Ecto neural progenitor cell (in vitro differentiated cells): ENCODE measurements around the gene CD63.

Experiments used
- DNase-seq: peaks from one replicate; pipeline ENCODE4 v3.0.0-alpha.2; 2018; ENCODE audit warnings: low spot score

The CD63 gene

DNA sequence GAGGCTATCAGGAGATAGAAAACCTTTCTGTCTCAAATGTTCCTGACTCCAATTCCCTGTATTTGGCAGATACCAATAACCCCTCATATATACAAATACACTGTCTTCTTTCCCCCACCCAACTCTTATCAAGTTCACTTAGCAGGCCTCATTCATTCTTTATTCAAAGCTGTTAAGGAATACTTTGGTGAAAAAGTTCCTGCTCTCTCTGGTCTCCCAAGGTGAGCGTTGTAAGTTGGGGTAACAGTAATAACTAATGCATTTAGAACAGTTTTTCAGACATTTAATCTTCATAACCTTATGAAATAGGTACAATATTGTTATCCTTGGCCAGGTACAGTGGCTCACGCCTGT lies 10.2 kb upstream of the CD63 start:
- DNase-seq: no peak

DNA sequence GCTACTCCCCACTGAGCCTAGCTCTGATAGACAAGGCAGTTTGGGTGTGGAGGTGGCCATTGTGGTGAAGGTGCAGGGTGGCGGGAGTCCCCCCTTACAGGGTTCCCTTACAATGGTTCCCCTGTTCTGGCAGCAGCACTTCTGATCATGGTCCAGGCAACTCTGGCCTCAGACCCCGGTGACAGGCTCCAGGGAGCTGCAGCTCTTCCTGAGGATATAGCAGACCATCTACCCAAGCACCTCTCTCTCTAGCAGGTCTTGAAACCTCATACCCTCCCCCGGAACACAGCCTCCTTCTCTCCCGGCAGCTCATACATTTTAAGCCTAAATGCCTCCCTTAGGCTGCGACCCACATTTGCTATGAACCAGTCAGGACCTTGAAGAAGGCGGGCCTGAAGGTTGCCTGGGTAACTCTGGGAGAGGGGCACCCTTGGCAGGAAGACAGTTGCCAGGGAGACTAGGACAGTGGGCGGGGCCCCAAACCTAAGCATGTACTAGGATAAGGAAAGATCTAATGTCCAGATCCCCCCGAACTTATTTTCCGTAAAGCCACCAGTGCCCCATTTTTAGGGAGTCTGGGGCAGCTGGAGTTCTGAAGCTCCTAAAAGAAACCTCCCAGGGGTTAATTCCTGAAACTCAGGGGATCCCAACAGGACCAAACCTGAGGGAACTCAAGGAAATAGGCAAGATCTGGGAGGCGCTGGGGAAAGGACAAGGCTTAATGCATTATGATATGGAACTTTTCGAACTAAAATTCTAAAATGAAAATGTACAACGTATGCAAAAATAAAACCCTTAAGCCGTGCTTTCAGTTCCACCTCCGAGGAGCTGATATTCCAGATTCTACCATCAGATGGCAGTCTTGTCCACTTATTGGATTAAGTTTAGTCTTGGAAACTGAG lies 9.6 kb upstream of the CD63 start:
- peak; percentile 94 for DNase-seq

DNA sequence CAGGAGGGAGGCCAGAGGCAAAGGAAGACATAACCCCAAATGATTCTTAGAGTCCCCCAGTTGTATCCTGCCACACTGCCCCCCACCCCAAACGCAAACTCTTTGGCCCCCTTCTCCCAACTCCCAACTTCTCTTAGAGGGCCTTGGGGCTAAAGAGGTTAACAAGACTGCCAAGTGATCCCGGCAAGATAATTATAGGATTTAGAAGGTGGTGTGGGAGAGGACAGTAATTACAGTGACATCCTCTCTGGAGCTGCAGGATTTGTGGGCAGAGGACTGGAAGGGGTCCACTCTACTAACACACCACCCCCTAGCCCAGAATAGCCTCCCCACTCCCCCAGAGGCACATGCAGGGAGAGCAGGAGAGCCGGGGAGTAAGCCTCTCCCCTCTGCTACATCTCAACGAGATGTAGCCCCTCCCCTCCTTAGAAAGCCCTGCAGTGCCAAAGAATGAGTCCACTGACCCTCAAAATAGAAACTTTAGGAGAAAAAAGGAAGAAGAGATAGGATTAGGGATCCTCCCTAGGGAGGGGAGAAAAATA lies 8.8 kb upstream of the CD63 start:
- DNase-seq: no peak

DNA sequence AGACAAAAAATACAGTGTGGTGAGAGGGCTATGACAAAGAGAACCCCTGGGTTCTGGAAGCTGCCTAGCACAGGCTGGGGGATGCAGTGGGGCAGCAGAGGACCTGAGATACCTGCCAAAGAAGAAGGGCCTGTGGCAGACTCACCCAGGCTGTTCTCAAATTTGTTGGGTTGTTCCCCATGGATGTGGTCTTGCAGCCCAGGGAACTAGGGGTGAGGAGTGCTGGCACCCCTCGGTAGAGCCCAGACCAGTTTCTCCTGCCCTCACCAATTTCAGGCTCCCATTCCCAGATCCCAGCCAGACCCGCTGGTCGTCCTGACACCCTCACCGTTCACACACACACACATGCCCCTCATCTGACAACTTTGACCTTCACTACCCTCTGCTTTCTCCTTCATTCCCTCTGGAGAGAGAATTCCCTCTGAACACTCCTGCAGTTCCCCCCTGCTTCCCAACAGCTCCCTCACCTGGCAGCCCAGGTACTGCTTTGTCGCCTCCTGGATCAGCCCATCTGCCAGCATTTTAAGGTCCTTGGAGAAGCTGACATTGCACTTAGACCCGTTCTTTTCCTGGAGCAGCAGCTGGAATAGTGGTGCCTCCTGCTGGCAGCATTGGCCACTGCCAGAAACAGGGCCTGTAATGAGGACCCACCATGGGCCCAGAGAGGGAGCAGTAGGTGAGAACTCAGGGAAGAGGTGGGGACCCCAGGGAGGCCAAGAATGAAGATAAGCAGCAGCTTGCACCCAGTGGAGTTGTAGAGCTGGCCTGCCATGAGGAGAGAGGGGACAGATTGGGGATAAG lies 8.2 kb upstream of the CD63 start:
- DNase-seq: peak; percentile 85

DNA sequence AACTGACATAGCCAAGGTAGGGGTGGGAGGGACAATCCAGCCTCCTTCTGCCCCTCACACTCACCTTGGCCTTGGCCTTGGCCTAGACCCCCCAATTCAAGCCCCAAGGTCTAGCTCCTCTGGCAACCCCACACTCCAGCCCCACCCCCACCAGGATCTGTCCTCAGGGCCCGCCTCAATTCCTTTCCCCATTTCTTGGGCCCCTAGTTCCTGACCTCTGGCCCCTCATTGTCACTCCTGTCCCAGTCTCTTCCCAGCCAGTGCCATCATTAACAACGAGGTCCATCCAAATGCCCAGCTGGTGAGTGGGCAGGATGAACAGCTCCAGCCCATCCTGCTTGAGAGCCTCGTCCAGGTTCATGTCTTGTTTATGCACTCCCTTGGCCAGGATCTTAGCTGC lies 7.3 kb upstream of the CD63 start:
- no peak for DNase-seq

DNA sequence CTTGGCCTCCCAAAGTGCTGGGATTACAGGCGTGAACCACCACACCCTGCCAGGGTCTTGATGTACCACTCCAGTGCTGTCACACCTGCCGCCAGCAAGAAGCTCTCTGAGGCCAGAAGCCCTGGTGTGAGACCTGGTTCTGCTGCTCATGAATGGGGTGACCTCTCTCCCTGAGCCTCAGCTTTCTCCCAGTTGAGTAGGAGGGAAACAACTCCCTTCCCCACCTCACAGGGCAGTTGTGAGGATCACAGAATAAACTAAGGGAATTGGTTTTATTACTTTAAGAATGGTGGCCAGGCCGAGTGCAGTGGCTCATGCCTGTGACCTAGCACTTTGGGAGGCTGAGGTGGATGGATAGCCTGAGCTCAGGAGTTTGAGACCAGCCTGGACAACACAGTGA lies 5.8 kb upstream of the CD63 start:
- DNase-seq: no peak

DNA sequence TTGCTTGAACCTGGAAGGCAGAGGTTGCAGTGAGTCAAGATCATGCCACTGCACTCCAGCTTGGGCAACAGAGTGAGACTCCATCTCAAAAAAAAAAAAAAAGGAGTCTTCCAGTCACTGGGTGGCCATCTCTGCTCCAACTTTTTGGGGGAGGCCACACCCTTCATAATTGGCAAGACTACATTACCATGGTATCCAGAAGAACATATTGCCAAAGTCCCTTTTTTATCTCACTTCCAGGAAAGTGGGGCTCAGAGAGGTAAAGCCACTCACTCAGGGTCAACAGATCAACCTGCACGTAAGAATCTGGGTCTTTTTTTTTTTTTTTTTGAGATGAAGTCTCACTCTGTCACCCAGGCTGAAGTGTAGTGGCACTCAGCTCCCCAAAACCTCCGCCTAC lies 5.0 kb upstream of the CD63 start:
- DNase-seq: no peak

DNA sequence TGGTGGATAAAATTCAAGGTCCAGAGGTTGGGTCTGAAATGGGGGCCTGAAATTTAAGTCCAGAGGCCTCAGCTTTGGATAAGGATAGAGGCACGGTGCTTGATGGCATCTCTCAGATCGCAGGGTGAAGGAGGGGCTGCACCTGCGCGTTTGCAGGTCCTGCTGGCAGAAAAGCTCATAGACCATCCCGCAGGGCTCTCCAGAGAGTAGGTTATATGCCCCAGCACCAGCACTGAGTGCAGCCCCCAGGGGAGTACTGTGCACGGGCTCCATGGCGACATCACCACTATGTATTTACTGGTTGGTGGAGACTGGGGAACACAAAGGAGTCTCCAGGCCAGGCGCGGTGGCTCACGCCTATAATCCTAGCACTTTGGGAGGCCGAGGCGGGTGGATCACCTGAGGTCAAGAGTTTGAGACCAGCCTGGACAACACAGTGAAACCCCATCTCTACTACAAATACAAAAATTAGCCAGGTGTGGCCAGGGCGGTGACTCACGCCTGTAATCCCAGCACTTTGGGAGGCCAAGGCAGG lies 4.3 kb upstream of the CD63 start:
- no peak for DNase-seq

DNA sequence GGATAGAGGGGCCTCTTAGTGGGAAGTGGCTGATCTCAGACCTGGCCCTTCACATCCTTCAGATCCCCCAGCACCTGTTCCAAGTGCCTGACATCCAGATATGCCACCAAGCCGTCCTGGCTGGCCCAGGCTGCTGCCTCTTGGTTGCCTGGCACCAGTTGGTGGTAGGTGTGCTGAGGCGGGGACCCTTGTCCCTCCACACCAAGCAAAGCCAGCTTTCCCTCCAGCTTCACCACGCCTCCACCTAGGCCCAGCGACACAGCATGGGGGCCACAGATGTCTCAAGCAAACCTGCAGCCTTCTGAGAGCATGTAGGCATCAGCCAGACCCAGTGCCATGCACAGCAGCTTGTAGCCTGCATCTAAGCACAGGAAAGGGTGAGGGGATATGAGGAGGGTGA lies 3.5 kb upstream of the CD63 start:
- no peak for DNase-seq

DNA sequence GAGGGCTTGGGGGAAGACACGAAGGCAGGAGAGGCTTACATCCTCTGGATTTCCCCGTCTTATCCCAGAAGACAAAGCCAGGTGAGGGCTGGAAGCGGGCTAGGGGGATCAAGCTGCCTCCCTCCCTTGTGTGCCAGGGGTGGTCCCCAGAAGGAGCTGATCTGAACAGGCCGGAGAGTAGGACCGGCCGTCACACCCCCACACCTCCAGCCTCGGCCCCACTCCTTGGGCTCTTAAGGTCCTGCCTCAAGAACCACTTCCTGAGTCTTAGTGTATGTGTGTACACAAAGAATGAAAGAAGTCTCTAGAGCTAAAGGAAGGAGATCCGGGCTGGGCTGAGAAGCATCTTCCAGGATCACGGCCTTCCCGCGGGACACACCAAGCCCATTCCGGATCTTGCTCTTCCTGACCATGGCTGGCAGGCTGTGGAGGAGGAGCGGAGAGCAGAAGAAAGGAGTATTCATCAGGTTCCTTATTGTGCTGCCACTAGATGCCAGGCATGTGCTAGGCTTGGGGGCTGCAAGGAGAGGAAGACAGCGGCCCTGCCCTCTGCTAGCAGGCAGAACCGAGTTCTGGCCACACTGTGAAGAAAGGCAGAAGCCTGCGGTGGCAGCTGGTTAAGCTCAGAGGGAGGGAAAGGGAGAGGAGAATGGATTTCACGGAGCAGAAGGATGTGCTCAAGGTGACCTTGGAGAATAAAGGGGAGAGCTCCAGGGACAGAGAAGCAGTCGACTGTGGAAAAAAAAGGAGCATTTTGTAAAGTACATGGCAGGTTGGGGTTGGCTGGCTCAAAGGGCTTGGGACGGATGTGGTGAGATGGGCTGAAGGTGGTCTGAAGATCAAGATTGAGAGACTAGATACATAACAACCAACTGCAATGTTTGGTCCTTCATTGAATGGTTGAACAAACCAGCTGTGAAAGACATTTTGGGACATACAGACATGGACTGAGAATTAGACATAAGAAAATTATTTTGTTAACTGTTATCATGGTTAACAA lies 1.3 kb upstream of the CD63 start:
- DNase-seq: no peak

DNA sequence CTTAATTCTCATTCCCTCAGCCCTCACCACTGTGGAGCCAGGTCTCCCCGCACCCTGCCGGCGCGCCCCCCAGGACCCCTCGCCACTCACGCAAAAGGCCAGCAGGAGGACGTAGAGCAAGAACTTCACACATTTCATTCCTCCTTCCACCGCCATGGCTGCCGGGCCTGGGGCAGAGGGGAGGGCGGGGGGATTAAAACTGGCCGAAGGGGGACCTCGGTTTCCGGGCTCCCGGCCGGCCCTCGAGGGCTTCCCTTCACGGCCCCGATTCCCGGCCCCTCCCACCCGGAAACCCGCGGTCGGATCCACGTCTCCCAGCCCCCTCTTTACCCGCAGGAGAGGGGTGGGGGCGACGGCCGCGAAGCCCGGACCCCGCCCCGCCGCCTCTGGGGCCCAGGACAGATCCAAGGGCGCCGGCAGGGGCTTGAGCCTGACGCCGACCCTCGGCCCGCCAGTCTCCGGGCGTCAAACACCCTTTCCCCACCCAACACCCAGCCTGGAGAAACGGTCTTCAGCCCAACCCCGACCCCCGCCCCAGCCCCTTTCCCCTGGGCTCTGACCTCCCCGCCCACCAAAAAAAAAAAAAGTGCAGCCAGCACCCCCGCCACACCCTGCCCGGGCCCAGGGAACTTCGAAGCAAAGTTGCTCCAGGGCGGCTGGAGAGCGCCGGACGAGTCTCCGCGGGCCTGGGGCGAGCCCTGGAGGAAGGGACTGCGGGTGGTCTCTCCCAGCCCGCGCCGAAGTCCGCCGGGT lies 447 bp downstream of the CD63 start:
- peak; percentile 82 for DNase-seq

DNA sequence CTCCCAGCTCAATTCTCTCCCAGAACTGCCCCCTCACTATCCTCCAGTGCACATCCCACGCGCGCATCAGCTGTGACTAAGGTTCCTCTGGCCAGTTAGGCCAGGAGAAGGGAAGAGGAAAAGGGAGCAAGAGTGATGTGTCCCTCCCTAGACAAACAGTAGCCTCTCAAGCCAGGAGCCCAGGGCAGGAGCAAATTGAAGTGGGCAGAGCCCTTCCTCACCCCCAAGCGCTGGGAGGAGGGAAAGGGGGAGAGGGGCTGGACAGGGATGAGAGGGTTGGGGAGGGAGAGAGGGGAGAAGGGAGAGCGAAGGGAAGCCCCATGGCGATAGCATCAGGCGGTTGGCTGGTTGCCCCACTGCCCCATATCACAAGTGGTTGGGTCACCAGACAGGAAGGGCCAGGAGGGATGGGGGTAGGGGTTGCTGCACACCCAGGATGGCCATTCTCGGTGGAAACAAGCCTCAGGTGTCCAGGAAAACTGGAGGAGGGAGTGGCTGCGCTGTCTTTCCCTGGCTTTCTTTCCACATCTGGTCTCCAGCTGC lies 1.1 kb downstream of the CD63 start:
- DNase-seq: no peak

DNA sequence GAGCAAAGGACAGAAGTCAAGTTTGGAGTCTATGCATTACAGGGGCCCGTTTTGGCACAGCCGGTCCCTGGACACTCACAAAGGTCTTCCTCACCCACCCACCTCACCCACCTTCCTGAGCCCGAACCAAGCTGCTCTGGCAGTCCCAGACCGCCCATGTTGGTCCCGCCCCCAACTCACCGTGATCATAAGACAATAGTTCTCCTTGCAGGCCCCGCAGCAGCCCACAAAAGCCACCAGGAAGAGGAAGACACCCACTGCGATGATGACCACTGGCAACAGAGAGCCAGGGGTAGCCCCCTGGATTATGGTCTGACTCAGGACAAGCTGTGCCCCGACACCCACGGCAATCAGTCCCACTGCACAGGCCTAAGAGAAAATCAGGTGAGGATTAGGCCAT lies 1.8 kb downstream of the CD63 start:
- no peak for DNase-seq

DNA sequence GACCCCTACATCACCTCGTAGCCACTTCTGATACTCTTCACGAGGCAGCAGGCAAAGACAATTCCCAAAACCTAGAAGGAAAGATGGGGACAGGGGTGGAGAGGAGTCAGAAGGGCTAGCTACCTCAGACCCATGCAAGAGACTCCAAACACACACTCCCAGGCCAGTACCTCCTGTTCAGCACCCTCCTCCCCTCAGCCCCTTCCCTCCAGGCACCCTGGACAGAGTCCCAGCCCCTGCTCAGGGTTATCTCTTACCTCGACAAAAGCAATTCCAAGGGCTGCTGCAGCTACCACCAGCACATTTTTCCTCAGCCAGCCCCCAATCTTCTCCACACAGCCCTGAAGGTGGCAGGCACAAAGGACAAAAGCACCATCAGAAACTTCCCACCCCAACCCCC lies 3.3 kb downstream of the CD63 start:
- no peak for DNase-seq

DNA sequence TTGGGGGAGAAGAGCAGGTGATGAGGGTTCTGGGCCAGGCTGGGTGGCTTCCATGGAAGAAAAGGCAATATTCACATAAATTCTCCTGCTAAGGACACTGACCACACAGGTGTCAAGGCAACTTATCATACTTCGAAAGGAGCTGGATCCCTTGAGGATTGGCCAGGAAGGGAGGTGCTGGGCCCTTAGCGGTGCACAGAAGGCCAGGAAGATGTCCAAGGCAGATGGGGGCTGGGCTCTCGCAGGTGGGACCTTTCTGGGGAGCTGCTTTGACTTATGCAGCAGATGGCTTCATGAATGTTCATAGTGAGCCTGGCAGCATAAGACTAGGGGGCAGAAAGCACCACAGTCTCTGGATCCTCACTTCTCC lies 3.9 kb downstream of the CD63 start:
- no peak for DNase-seq

DNA sequence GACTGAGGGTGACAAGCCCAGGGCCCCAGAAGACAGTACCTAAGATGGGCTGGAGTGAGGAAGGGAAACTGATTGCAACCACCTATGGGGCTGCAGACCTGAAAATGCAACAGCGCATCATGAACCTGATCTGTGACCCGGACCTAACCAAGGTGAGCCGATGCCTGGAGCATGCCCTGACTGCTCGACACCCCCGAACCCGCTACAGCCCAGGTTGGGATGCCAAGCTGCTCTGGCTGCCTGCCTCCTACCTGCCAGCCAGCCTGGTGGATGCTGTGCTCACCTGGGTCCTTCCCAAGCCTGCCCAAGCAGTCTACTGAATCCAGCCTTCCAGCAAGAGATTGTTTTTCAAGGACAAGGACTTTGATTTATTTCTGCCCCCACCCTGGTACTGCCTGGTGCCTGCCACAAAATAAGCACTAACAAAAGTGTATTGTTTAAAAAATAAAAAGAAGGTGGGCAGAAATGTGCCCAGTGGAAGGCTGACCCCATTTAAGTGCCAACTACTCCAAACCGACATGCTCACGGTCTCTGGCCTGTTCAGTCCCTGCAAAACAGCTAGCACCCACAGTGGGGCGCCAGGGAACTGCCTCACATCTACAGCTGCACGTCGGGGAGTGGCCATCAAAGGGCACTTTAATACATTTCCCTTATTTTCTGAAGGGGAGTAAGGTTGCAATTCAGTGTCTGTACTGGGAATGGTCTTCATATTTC lies 4.4 kb downstream of the CD63 start:
- DNase-seq: peak; percentile 76

DNA sequence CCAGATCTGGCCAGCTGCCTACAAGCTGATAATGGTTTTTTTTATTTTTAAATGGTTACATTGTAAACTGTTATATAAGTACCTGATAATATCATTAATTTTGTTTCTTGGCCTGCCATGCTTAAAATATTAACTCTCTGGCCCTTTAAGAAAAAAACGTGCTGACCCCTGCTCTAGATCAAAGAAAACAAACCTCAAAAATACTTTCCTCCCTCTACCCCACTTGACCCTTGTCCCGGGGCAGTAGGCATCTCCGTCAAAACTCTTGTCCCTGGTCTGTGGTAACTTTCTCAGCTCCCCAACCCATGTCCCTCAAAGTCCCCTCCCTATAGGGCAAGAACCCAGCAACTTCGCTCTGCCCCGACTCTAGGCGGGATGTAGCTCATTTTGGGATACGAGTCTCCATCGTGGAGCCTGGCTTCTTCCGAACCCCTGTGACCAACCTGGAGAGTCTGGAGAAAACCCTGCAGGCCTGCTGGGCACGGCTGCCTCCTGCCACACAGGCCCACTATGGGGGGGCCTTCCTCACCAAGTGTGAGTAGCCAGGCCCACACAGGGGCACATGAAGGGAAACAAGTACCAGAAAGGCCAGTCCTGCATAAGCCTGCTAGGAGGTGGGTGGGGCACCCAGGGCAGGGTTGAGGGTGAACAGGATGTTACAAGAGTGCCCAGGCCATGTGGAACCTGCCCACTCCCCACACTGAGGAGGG lies 5.1 kb downstream of the CD63 start:
- DNase-seq: no peak

DNA sequence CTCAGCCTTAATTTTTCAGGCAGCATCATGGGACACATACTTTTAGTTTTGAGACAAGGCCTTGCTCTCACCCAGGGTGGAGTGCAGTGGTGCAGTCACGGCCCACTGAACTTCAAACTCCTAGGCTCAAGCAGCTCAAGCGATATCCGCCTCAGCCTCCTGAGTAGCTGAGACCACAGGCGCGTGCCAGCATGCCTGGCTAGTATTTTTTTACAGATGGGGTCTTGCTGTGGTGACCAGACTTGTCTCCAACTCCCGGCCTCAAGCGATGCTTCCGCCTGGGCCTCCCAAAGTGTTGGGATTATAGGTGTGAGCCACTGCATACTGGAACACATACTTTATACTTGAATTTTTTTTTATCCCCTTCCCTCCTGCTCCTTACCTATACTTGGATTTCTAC lies 5.9 kb downstream of the CD63 start:
- DNase-seq: no peak

DNA sequence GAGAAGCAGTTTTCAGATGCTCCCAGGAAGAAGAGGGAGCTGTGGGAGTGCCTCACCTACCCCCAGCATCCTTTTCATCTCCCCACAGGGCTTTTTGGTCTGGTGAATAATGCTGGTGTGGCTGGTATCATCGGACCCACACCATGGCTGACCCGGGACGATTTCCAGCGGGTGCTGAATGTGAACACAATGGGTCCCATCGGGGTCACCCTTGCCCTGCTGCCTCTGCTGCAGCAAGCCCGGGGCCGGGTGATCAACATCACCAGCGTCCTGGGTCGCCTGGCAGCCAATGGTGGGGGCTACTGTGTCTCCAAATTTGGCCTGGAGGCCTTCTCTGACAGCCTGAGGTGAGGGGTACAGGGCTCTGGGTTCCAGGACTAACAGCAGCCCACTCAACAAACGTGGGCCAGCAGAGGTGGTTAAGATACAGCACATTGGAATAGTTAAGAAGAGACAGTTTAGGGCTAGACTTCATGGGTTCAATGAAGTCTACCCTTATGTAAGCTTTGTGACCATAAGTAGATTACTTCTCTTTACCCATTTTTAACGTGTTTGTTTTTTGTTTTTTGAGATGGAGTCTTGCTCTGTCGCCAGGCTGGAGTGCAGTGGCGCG lies 7.1 kb downstream of the CD63 start:
- no peak for DNase-seq
